GM12801 (cell line): ENCODE measurements around the gene SDK1.

Experiments used
- TF ChIP-seq, protein P1 (sequence below): IDR thresholded peaks from one replicate; pipeline ENCODE4 v1.5.1; 2011; ENCODE audit warnings: control low read depth; ENCODE audit not compliant: insufficient read length; ENCODE audit errors: extremely low read depth

The SDK1 gene

GRCh38 chr7:4267341-4268039 is 966.4 kb downstream of the SDK1 start:
- TF ChIP-seq, protein P1, sequence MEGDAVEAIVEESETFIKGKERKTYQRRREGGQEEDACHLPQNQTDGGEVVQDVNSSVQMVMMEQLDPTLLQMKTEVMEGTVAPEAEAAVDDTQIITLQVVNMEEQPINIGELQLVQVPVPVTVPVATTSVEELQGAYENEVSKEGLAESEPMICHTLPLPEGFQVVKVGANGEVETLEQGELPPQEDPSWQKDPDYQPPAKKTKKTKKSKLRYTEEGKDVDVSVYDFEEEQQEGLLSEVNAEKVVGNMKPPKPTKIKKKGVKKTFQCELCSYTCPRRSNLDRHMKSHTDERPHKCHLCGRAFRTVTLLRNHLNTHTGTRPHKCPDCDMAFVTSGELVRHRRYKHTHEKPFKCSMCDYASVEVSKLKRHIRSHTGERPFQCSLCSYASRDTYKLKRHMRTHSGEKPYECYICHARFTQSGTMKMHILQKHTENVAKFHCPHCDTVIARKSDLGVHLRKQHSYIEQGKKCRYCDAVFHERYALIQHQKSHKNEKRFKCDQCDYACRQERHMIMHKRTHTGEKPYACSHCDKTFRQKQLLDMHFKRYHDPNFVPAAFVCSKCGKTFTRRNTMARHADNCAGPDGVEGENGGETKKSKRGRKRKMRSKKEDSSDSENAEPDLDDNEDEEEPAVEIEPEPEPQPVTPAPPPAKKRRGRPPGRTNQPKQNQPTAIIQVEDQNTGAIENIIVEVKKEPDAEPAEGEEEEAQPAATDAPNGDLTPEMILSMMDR: no peak

DNA sequence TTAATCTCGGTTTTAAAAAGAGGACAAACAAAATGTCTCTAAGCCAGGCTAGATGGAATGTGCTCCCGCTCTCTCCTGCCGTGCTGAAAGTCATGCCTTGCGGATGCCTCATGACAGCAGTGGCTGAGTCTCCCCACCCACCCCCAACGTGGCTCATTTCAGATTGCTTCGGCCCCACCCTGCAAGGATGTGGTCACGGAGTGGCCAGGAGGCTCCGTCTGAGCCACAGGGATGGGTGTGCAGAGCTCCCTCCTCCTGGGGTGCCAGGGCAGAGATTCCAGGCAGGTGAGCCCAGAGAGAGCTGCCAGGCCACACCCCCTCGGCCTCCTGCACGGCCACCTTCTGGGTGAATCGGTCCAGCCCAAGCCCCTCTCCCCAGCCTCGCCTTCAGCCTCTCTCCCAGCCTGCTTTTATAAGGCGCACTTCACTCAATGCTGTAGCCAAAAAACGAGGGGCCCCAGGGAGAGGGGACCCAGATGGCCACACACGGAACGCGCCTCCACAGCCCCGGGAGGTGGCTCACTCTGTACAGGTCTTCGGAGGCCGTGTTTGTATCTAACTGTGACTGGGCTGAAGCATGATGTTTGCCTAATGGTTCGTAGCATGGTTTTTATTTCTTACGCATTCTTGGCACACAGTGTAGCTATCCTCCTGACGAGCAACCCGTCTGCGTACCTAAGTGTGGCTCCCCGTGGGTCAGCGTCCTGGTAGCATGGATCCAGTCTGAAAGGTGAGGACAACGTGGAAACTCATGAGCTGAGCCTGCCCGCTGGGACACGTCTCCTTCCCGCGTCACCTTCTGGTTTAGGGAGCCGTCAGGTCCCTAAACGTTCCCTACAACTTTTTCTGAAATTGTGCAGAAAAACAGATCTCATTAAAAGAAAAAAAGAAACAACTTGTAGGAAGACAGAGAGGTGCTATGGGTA is 967.3 kb downstream of the SDK1 start:
- TF ChIP-seq, protein P1: no peak

GRCh38 chr7:4269086-4269485 is 968.0 kb downstream of the SDK1 start:
- TF ChIP-seq, protein P1: no peak

- TF ChIP-seq, protein P1: no peak
These were observed 968.7 kb downstream of the SDK1 start for GRCh38 chr7:4269746-4270145.

DNA sequence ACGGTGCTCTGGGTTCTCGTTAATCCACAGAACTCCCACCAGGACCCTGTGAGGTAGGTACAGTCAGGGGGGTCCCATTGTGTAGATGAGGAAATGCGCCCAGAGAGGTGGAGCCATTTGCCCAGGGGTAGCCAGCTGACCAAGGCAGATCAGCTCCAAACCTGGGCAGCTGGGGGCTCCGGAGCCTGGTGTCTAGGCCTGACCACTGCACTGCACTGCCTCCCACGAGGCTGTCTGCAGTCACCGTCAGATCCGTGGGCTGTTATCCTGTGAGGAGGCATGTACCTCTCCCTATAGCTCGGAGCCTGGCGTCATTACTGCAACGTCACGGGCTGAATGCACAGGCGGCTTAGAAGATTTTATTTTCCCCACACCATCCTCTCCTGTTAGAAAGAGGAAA is 969.2 kb downstream of the SDK1 start:
- TF ChIP-seq, protein P1: no peak

- TF ChIP-seq, protein P1: no peak
These were observed 970.1 kb downstream of the SDK1 start for GRCh38 chr7:4270941-4271715.

DNA sequence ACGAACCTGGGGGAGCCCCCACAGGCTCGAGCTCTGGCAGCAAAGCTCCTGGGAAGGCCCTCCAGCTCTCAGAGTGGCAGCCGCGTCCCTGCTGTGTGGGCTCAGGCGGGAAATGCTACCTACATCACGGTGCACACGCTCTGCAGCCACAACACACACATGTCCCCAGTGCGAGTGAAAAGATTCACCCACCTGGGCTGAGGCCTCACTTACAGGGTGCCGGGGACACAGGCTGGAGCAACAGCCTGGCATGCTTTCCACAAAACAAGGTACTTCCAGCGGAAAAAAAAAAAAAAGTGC is 970.6 kb downstream of the SDK1 start:
- TF ChIP-seq, protein P1: no peak
